ENCODE measurements around the gene SRMS. TPM values are rescaled to one million over a fixed set of nuclear protein-coding genes. Genes with fewer than 3 reads are reported as not detected.

SRMS gene
- total and polyA plus RNA-seq, 10 donors: 0.07 to 1.5 (median 0.78) TPM; not detected in 2

DNA sequence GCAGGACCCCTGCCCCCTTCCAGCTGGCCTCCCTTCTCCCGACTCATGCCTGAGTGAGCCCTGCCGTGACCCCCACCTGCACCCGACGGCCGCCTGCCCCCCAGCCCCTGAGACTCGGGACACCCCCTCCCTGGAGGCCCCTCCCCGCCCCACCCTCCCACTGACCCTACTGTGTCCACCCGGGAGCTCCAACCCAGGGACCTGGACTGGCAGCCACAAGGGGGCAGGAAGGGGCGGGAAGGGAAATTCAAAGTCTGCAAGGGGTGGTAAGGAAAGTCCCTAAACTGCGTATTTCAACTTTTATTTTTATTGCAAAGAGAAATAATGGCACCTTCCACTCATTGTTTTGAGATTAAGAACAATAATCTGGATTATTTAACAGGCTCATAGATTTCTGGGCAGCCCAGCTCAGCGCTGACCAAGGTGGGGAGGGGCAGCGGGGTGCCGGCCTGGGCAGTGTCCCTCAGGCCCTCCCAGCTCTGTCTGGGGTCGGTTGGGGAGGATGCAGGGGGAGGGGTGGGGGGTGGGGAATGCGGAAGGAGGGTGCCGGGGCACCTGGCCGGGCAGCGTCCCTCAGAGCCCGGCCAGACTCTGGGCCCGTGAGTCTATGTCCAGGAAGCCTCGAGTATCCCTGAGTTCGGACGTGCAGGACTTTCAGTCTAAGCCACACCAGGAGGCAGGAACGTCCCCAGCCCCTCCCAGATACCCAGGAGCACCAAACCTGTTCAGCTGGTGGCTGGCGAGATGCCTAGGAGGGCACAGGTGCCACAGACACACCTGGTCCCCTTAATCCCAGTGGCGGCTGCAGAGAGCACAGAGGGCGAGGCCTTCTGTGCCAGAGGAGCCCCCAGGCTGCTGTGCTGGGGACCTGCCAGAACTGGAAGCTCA lies 9.1 kb downstream of the SRMS start:
- intact Hi-C loops (cut with DNase I; ENCODE audit: low total_unique reads): loop anchor here (5.0 to 10.0 kb wide), 2 partner anchors 116 to 434 kb away; partner anchors contain the start of genes RTEL1 and STMN3
- DNase-seq: no peak
- H3K27ac ChIP-seq: peak overlapping the region in 7 of 8 donors; percentile 74 to 89 (median 87)
- no peaks in the 10 kb centered on the region for H3K9me3 ChIP-seq
- TF ChIP-seq, protein P1, sequence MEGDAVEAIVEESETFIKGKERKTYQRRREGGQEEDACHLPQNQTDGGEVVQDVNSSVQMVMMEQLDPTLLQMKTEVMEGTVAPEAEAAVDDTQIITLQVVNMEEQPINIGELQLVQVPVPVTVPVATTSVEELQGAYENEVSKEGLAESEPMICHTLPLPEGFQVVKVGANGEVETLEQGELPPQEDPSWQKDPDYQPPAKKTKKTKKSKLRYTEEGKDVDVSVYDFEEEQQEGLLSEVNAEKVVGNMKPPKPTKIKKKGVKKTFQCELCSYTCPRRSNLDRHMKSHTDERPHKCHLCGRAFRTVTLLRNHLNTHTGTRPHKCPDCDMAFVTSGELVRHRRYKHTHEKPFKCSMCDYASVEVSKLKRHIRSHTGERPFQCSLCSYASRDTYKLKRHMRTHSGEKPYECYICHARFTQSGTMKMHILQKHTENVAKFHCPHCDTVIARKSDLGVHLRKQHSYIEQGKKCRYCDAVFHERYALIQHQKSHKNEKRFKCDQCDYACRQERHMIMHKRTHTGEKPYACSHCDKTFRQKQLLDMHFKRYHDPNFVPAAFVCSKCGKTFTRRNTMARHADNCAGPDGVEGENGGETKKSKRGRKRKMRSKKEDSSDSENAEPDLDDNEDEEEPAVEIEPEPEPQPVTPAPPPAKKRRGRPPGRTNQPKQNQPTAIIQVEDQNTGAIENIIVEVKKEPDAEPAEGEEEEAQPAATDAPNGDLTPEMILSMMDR (IDR thresholded peaks at IDR 0.05 in 8 of 11, conservative IDR thresholded peaks at IDR 0.05 in 3 of 11): peak in 5 of 11 experiments; percentile 30 to 60 (median 42)
- no peak for TF ChIP-seq POLR2AphosphoS5 (IDR thresholded peaks at IDR 0.05)
- peak overlapping the region in 5 of 8 donors; percentile 36 to 67 (median 41) for H3K4me3 ChIP-seq
- H3K4me1 ChIP-seq: peaks cover 25 to 89% (median 69%) of the 10 kb centered on the region in 6 donors
- WGBS, 5 donors: 24 to 47% (median 37%) methylated on average over 18 to 27 of the region's 27 CpGs
- peaks cover 0 to 15% (median 0%) of the 10 kb centered on the region in 7 donors for H3K27me3 ChIP-seq (replicated peaks in 1 of 7)
- no peaks in the 10 kb centered on the region for H3K36me3 ChIP-seq

DNA sequence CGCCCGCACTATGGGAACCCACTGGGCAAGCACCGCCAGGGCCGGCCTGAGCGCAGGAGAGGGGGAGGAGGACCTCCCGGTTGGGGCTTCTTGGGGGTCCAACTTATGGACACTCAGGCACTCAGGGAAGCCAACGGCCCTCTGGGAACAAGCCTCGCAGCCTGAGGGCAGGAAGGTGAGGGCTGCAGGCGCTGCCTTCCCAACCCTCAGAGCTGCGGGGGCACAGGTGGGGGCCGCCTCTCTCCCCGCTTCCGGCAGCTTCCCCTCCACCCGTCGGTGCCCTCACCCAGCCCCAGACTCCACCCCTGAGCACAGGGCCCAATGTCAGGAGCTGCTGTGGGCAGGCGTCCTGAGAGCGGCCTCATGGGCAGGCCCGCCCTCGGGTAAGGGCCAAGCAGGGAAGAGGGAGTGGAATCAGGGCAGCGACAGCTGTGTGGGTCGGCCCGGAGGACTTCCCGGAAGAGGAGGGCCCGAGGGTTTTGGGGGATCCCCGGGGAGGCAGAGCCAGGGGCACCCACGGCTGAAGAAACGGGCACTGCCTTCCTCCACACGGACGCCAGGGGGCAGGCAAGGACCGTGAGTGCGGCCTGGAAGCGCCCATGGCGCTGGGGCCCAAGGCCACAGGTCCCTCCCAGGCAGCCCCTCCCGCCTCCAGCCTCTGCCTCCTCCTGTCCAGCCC lies 9.9 kb downstream of the SRMS start:
- peak overlapping the region; percentile 67 to 89 (median 86) for H3K27ac ChIP-seq
- no peaks in the 10 kb centered on the region for H3K36me3 ChIP-seq
- peak; percentile 98 for DNase-seq
- H3K4me1 ChIP-seq: peaks cover 17 to 81% (median 61%) of the 10 kb centered on the region in 6 donors
- intact Hi-C loops (cut with DNase I; ENCODE audit: low total_unique reads): loop anchor here (5.0 to 10.0 kb wide), 2 partner anchors 117 to 435 kb away; partner anchors contain the start of genes RTEL1 and STMN3
- peaks cover 0 to 16% (median 0%) of the 10 kb centered on the region in 7 donors for H3K27me3 ChIP-seq (replicated peaks in 1 of 7)
- 2 to 8% (median 6%) methylated on average over 24 to 34 of the region's 34 CpGs for WGBS, 5 donors
- peak; percentile 89 to 94 (median 90) for TF ChIP-seq POLR2AphosphoS5 (IDR thresholded peaks at IDR 0.05)
- TF ChIP-seq POLR2A (IDR thresholded peaks at IDR 0.05): peak in 1 of 3 donors; percentile 44
- TF ChIP-seq, protein P1 (IDR thresholded peaks at IDR 0.05 in 8 of 11, conservative IDR thresholded peaks at IDR 0.05 in 3 of 11): peak; percentile 98 to 100 (median 99)
- H3K4me3 ChIP-seq: peak overlapping the region; percentile 3 to 67 (median 37)
- no peaks in the 10 kb centered on the region for H3K9me3 ChIP-seq

DNA sequence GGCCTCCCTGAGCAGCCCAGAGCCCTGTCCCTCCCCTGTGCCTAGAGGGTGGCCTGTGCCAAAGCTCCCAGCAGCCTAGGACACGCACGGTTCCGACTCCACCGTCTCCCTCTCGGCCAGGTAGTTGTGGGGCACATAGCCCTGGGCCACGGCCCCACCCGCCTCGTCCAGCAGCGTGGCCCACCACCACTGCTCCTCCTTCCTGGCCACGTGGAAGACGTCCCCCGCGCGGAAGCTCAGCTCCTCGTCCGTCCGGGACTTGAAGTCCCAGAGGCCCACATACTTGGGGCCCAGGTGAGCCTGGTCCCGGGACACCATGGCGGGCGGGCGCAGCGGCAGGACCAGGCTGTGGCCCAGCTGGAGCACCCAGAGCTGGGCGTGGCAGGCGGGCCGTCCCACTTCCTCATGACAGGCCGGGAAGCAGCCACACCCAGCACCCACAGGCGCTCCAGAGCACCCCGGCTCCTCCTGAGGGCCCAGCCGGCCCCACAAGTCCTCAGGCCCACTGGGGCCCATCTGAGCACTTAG lies 10.5 kb downstream of the SRMS start, which contains the start of gene PTK6:
PTK6 (minus strand) TSS at position 380 of the 528 bp plus-strand sequence; CDS start at position 318, 62 bp downstream.
- Histone ChIP-seq H3K9me3 (no peaks in the 10 kb centered on the region), H3K4me1 (peaks cover 17 to 75% (median 55%) of the 10 kb centered on the region in 6 donors), H3K4me3 (peak within 1 kb of the TSS; percentile 3 to 67 (median 37)), H3K27me3 (replicated peaks in 1 of 7) (peaks cover 0 to 17% (median 0%) of the 10 kb centered on the region in 7 donors), H3K36me3 (no peaks in the 10 kb centered on the region), H3K27ac (peak within 1 kb of the TSS; percentile 67 to 89 (median 86))
- WGBS, 5 donors: 58 to 77% (median 70%) methylated on average over 12 to 29 of the region's 29 CpGs
- peak; percentile 90 for DNase-seq
- TF ChIP-seq, protein P1 (IDR thresholded peaks at IDR 0.05 in 8 of 11, conservative IDR thresholded peaks at IDR 0.05 in 3 of 11): no peak
- intact Hi-C loops (cut with DNase I; ENCODE audit: low total_unique reads): loop anchor here (5.0 to 10.0 kb wide), 2 partner anchors 118 to 435 kb away; partner anchors contain the start of genes RTEL1 and STMN3

Data from spleen (tissue), 11 donors.